Activated CD4-positive, CD25-positive, alpha-beta regulatory T cell treated with anti-CD3 and anti-CD28 coated beads, Interleukin-2, amount 50 U/mL, for 72 hours (primary cell): ENCODE measurements around the gene CSF3.
"Not testable (repeated sequence)": the region's sequence is repeated elsewhere in the genome, so short reads cannot be mapped to it uniquely, and the experiment has no call there.

Experiments used
- DNase-seq: peaks from one replicate; pipeline ENCODE4 v3.0.0; 2021

Gene CSF3

DNA sequence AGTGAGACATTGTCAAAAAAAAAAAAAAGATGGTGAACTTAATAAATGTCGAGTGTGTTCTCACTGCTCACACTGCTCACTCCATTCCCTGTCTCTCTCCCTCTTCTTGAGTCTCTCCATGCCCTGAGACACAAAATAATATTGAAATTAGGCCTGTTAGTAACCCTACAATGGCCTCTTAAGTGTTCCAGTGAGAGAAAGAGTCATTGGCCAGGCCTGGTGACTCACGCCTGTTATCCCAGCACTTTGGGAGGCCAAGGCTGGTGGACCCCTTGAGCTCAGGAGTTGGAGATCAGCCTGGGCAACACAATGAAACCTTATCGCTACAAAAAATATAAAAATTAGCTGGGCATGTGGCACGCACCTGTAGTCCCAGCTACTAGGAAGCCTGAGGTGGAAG, 16.2 kb upstream of the CSF3 start:
- DNase-seq: no peak

DNA sequence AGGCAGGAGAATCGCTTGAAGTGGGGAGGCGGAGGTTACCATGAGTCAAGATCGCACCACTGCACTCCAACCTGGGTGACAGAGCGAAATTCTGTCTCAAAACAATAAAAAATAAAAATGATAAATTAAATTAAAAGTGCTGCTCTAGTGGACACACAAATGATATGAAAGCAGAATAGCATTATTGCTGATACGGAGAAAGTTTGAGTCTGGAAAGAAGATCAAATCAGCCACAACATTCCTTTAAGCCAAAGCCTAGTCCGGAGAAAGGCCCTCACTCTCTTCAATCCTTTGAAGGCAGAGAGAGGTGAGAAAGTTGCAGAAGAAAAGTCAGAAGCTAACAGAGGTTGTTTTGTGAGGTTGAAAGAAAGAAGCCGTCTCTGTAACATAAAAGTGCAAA, 15.1 kb upstream of the CSF3 start:
- DNase-seq: no peak

GRCh38 chr17:40001335-40001734, 13.9 kb upstream of the CSF3 start:
- DNase-seq: not testable (repeated sequence)

DNA sequence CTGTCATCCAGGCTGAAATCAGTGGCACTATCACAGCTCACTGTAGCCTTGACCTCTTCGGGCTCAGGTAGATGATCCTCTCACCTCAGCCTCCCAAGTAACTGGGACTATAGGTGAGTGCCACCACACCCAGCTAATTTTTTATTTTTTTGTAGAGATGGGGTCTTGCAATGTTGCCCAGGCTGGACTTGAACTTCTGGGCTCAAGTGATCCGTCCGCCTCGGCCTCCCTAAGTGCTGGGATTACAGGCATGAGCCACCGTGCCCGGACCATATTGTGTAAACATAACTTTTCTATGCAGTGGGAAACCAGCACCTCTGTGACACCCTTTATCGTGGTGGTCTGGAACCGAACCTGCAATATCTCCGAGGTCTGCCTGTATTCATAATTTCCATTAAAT, 11.2 kb upstream of the CSF3 start:
- no peak for DNase-seq

- DNase-seq: no peak
Observed at GRCh38 chr17:40004712-40005111, 10.5 kb upstream of the CSF3 start.

DNA sequence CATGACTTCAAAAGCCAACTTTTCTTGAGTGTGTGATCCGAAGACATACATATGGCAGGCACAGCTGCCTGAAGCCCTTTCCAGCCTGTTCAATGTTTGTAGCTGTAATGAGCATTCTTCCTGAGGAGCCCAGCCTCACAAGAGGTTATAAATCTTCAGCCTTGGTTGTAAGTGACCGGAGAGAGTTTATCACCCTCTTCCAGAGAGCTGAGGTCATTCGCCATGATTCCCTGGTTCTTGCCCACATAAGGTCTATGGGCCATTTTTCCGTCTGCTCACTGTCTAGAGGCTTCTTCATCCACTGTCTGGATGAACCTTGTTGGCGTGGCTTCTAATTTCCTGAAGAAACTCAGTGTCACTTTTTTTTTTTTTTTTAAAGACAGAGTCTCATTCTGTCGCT, 9.7 kb upstream of the CSF3 start:
- no peak for DNase-seq

DNA sequence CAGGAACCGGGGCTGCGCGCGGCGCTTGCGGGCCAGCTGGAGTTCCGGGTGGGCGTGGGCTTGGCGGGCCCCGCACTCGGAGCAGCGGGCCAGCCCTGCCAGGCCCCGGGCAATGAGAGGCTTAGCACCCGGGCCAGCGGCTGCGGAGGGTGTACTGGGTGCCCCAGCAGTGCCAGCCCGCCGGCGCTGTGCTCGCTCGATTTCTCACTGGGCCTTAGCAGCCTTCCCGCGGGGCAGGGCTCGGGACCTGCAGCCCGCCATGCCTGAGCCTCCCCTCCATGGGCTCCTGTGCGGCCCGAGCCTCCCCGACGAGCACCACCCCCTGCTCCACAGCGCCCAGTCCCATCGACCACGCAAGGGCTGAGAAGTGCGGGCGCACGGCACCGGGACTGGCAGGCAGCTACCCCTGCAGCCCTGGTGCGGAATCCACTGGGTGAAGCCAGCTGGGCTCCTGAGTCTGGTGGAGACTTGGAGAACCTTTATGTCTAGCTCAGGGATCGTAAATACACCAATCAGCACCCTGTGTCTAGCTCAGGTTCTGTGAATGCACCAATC, 4.2 kb upstream of the CSF3 start:
- DNase-seq: not testable (repeated sequence)

DNA sequence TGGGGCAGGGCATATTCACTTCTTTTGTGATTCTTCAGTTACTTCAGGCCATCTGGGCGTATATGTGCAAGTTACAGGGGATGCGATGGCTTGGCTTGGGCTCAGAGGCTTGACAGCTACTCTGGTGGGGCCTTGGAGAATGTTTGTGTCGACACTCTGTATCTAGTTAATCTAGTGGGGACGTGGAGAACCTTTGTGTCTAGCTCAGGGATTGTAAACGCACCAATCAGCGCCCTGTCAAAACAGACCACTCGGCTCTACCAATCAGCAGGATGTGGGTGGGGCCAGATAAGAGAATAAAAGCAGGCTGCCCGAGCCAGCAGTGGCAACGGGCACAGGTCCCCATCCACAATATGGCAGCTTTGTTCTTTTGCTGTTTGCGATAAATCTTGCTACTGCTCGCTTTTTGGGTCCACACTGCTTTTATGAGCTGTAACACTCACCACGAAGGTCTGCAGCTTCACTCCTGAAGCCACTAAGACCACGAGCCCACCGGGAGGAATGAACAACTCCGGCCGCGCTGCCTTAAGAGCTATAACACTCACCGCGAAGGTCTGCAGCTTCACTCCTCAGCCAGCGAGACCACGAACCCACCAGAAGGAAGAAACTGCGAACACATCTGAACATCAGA, 3.1 kb upstream of the CSF3 start:
- DNase-seq: not testable (repeated sequence)

GRCh38 chr17:40014375-40014980, 762 bp upstream of the CSF3 start:
- no peak for DNase-seq

- DNase-seq: no peak
Observed at GRCh38 chr17:40015998-40016985, 1.1 kb downstream of the CSF3 start.

GRCh38 chr17:40017422-40018080, 2.3 kb downstream of the CSF3 start:
- no peak for DNase-seq

DNA sequence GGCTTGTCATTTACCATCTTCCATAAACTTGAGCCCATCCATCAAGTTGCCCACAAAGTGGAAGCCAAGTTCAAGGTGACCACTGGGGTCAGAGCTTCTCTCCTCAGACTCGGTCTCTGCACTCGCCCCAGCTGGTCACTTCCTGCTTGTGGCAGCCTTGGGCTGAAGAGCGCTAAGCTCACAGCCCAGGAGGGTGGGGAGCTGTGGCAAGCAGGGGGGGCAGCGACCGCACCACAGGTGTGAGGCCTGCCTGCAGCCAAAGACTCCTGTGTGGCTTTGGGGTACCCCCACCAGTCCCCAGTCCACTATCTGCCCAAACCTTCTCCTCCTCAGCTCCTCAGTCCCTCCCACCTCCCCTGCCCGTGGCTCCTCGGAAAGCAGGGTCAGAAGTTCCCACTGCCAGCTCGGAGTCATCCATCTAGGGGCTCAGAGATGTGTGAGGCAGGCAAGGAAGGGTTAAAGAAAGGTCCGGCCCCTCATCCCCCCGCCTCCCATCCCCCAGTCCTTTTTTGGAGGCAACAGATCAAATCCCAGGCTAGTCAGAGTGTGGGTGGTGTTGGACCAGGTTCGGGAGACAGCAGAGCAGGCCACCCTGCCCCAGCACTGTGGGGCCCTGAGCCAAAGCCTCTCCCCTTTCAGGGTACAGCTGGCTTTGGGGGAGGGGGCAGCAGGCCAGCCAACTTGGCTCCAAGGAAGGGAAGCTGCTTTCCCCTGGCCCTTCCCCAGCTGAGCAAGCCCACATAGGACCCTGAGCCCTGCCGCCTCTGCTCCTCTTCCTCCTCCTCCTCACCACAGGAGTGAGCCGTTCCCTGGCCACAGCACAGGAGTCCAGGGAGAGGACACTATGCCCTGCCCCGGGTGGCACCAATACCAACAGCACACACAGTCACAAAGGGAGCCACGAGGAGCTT, 3.2 kb downstream of the CSF3 start:
- no peak for DNase-seq

GRCh38 chr17:40019140-40019991, 4.1 kb downstream of the CSF3 start:
- DNase-seq: no peak

GRCh38 chr17:40020146-40020545, 4.9 kb downstream of the CSF3 start:
- DNase-seq: no peak

DNA sequence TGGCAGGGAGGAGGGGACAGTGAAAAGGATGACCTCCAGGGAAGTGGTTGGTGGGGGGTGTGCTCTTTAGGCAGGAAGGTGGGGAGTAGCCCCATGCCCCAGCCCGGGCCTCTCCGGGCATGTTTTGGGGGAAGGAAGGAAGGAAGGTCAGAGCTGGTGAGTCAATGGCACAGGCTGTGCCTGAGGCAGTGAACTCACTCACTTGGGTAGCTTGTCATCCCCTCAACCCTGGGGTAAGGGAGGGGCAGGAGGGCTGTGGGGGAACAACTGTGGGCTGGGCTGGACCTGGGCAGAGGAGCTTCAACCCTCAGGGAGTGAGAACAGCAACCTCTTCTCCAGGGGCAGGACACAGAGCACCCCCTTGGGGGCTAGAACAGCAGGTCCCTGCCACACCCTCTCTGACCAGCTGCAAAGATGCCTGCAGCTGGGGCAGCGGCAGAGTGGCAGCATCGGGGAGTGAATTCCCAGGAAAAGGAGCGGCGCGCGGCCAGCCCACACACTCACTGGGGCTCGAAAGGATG, 6.3 kb downstream of the CSF3 start:
- no peak for DNase-seq

GRCh38 chr17:40022497-40022896, 7.3 kb downstream of the CSF3 start:
- DNase-seq: no peak

DNA sequence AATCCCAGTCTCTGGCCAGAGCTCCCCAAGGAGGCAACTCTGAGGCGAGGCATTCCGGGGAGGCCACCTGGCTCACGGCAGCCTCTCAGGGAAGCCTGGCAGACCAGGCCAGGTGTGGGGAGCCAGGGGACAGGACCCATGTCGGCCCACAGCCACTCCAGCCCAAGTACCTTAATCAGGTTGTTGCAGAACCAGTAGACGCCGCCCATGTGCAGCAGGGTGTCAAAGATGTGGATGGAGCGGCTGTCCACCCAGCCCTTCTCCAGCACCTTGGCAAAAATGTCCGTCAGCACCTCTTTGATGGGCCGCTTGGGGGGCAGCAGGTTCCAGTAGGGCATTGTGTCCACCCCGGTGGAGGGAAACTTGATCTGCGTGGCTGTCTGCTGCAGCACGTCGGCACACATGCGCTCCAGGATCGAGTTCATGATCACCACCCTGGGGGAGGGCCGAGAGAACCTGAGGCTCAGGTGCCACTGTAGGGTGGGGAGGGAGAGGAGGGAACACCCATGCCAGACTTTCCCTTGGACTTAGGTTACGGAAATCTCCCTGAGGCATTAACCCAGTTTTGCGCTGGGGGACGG, 7.8 kb downstream of the CSF3 start:
- no peak for DNase-seq

DNA sequence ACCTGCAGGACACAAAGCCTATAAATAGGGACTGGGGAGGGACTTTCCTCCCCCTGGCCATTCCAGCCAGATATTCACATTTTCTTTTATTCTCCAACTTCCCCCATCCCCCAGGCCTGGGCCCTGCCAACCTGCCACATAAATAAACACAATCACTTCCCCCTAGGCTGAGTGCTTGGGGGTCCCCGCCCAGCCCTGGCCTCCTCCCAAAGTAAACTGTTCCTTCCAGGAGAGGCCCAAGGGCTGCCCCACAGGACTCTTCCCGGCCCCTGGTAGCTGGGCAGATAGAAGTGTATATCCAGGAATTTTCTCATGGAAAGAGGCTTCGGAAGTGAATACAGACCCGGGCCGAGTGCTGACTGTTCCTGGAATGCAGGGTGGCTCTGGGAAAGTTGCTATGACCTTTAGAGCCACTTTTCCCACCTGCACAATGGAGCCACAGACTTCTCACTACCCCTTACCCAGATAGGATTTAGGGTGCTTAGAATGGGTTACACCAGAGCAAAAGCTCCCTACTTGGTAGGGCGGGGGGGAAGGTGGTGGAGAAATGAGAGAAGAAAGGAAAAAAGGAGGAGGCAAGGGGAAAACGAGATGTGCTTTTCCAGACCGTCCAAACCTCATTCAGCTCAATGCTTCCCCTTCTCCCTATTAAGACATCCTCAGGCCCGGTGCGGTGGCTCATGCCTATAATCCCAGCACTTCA, 8.5 kb downstream of the CSF3 start:
- no peak for DNase-seq

GRCh38 chr17:40024901-40025300, 9.7 kb downstream of the CSF3 start:
- no peak for DNase-seq

DNA sequence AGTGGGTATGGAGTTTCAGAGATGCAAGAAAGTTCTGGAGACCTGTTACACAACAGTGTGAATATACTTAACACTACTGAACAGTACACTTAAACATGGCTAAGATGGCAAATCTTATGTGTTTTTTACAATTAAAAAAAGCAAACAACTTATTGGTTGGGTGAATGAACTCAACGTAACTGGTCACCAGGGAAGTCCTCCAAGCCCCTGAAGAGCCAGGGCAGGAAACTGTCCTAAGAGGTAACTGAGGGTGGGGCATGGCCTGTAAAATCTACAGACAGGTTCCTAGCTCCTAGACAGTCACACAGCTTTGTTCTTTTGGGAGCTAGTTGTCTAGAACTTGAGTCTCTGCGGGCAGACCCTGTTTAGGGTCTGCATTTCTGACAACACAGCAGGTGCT, 10.3 kb downstream of the CSF3 start:
- DNase-seq: no peak
